Measurements from ENCODE around the gene GAS7.

GRCh38 chr17:10156077-10156435, 42.4 kb downstream of the GAS7 start:
- no peak for TF ChIP-seq CTCF (IDR thresholded peaks at IDR 0.05; ENCODE audit: insufficient read depth, low read length)
- no peak for TF ChIP-seq GABPA (IDR thresholded peaks at IDR 0.05; ENCODE audit: low read depth)
